DMS53 (cell line): Measurements from ENCODE around the gene TRAFD1.

ENCODE experiments used
- DNase-seq: peaks from one replicate; lab custom pipeline; 2025; lab: John Stamatoyannopoulos, UW

Gene TRAFD1

DNA sequence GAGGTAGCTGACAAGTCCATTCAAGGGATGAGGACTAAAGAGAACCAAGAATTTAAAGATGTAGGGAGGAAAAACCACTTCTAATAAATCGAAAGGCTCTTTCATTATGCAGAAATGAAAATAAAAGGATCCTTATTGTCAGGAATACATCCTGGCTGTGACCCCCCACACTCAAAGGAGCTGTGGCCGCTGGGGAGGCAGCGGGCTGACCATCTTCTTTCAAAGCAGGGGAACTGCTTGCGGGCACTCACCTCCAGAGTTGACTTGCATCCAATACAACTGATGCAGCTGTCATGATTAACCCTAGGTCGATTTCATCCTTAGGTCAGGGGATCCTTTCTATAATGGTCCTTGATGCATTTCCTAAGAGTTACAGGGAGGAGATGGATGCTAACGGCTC is 35.3 kb downstream of the TRAFD1 start:
- no peak for DNase-seq

DNA sequence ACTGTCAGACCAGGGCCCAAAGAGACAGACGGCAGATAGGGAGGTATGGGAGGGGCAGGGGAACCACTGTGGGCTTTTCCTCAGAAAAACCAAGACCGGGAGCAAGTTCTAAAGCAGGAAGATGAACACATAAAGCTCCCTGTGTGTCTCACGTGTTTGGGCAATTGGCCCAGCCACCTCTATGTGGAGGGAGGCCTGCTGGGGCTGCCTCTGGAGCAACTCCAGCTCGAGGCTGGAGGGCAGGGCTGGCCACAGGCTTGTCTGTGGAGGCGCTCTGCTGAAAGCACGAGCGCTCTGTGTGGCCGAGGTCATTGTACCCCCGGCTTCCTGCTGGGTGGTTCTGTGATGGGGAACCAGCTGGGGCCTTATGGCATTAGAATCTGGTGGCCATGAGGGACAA is 36.4 kb downstream of the TRAFD1 start:
- DNase-seq: no peak

DNA sequence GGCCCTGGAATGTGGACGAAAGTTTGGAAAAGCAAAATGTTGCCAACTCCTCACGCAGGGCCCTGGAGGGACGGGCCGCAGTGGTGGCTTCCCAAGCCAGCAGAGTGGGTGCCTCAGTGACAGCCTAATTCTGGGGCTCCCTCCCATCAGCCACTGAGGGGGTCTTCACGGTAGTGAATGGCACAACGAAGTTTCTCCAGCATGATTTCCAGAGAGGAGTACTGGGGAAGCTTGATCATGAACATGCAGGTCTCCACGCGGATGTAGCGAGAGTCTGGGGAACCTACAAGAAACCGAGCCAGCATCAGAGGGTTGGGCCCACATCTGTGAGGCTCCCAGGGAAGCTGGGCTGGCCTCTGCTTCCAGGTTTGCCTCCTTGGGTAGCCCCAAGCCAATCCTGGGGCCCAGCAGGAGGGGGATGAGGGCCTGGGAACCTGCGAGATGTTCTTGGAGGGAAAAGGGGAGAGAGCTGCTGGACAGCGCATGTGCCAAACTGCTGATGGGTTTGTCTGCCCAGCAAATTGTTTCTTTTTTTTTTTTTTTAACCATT is 37.0 kb downstream of the TRAFD1 start:
- DNase-seq: no peak

DNA sequence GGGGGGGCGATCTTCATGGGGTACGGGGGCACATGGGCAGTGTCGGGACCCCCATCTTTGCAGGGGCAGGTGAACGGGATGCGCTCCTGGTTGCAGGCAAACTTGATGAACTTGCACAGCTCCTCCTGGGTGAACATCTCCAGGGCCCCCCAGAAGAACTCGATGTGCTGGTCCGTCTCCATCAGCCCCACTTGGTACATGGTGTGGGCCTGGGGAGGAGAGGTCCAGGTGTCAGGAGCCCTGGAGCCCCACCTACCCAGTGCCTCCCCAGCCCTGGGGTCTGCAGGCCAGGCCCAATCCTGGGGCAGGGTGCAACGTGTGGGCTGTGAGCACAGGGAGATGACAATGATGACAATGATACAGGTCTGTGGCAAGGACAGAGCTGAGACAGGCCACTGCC is 37.7 kb downstream of the TRAFD1 start:
- DNase-seq: no peak

DNA sequence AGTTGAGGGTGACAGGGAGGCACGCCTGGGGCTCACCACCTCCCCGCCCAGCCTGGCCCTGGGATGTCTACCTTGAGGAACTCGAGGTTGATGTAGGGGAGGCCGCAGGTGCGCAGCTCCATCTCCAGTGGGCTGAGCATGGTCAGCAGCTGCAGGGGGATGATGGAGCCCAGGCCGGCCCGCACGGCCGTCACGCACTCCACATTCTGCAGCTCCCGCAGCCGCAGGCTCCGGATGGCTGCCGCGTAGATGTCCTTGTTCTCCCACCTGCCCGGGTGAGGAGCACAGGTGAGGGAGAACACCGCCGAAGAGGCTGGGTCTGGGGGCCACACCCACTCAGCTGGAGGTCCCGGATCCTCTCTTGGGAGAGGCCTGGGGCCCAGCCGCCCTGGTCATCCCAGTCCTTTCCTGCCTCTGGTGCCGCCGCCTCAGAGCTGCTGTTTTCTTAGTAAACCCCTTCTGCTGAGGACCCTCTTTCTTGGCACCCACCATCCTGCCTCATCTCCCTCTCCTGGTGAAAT is 38.2 kb downstream of the TRAFD1 start:
- DNase-seq: no peak

DNA sequence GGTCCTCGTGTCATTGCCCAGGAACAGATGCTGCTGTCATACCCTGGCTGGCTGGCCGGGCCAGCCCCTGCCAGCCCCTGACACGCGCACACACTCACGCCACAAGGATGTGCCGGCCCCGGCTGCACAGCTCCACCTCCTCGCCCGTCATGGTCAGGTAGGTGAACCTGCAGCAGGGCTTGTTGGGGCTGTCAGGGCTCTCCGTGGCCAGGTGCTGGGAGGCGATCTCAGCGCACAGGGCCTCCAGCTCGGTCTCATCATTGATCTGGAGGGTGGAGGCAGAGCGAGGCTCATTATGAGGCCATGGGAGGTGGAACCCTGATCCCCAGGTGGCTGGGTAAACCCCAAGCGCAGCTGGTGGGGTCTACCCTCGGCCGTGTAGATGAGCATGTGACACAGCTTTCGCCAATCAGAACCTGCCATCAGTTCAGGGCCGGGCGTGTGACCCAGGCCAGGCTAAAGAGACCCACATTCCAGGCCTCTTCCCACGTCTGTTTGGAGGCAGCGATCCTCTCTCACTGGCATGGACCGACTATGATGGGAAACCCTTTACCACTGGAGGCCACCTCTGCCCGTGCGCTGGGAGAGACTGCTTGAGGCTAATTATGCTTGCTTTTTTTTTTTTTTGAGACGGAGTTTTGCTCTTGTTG is 38.8 kb downstream of the TRAFD1 start:
- DNase-seq: no peak

DNA sequence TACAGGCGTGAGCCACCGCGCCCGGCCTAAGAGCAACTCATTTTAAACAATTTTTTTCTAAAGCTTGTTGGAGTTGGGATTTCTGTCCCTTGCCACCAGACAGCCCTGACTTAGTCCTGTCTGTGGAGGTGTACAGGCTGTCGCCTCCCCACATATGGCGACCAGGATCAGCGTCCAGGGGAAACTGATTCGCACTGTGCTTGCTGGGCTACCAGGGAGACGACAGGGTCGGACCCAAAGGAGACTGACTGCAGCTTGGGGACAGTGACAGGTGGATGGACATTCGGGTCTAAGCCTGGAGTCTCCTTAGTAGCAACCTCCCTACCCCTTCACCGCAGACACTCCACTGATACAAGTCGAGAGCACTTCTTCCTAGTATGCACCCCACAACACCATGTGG is 40.3 kb downstream of the TRAFD1 start:
- no peak for DNase-seq

DNA sequence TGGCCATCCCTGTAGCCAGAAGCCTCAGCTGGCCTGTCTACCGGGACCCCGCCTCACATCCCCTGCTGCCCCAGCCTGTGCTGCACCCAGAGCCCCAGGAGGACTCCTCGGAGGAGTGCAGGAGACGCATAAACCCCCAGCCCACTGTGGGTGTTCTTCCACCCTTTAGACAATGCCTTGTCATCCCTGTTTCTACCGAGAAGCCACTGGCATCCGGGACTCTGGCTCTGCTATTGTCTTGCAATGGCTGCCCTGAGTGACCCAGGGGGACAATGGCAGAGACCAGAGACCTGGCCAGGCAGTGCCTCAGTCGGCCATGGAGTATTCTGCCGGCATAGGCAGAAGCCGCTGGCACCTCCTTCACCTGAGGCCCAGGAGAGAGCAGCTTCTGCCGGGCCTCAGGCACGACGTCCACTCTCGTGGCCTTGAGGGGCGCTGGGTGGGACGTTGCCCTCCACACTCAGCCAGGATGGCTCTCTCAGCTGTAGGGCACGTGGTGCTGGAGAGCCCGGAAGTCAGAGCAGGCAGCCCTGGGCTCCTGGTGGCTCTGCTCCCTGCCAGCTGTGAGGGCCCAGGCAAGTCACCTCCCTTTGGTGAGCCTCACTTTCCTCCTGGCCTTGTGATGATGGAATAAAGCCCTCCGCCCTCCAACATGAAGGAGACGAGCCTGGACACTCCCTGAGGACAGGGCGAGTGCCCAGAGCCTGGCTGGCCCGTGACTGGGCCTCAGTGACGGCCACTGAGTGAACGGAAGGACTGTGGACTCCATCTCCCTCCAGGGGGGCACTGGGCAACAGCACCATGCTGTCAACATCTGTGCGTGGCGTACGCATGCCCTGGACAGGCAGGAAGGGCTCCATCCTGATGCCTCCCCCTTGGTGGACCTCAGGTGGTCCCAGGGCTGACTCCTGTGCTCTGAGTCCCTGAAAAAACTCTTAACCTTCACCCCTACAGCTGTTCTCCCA is 41.0 kb downstream of the TRAFD1 start:
- DNase-seq: no peak

DNA sequence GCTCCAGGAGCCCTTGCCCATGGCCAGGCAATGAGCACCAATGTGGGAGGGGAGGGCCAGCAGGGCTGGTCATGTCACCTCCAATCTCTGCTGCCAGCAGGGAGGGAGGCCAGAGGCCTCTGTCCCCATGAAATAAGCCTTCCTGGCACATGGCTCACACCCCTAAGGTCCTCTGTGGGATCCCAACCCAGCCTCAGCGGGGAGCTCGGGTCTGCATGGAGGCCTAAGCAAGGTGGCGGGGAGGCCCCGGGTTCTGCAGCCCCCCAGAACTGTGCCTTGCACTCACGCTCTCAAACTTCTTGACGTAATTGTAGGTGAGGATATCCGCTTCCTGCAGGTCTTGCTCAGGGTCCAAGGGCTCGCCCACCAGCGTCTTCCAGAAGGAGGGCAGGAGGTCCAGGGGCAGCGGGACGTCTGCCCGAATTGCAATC is 41.7 kb downstream of the TRAFD1 start:
- DNase-seq: no peak

DNA sequence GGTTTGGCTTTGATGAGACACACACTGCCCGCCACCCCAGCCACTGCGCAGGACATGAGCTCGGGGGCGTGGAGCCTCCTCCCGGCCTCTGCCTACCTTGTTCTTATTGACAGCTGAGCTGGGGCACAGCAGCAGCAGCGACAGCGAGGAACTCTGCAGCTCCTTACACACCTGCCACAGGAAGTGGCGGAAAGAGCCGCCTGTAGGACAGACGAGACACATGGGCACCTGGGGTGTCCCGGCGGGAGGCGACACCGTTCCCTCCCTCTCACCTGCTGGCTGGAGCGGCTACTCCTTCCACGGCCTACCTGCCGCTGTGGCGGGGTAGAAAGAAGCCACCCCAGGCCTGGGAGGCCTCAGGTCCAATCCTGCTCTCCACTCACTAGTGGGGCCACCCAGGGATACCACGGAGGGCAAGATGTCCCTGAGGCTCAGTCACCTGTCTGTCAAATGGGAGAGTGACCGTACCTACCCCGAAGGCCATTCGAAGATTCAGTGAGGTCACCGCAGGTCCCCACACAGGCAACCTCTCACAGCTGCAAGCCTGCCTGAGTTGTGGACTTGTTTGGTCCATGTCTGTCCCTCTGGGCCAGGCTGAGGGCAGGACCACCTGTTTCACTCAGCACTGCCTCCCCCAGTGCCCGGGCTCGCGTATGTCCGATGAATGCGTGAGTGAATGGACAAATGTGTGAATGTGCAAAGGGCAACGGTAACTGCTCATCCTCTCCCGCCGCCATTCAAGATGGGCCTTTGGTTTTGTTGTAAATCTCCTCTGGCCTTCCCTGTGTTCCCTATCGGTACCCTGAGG is 42.6 kb downstream of the TRAFD1 start:
- DNase-seq: no peak

DNA sequence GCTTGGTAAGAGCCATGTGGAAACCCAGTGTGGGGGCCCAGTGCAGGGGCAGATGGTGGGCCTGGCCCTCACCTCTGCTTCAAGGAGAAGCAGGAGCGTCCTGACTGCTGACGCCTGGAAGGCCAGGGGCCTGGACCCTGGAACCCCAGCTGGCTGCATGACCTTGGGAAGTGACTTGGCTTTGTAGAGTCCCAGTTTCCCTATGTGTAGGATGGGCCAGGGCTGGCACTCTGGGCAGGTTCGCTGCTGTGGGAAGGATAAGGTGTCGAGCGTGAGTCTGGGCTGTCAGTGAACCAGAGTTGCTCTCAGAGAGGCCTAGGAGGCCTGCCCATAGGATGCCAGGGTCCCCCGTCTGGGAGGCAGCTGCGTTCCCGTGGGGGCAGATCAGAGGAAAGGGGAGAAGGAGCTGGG is 43.2 kb downstream of the TRAFD1 start:
- no peak for DNase-seq

DNA sequence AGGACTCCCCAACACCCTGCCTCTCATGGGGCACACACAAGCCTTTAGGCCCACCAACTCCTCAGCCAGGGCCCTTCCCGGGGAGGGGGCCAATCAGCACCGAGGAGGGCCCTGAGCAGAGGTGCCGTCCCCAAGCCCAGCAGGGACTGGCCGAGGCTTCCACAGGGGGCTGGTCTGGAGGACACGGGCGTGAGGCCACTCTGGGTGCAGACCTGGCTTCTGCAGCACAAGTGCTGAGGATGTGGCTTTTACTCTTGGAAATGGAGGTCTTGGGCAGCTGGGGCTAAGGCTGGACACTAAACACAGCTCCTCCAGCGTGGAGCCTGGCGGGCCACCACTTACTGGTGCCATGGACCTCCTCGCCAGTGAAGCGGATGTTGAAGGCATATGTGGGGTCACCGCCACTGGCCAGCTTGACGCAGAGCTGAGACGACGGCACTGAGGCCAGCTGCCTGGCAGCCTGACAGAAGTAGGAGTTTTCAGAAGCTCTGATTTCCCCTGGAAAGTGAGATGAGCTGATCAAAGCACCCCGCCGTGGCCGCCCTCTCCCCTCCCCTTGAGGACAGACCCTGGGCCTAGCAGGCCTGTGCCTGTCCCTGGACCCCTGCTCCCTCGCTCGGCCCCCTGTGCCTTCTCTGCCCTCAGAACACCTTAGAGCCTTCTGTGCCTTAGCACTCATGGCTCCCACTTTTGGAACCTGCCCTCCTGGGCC is 44.0 kb downstream of the TRAFD1 start:
- DNase-seq: no peak

DNA sequence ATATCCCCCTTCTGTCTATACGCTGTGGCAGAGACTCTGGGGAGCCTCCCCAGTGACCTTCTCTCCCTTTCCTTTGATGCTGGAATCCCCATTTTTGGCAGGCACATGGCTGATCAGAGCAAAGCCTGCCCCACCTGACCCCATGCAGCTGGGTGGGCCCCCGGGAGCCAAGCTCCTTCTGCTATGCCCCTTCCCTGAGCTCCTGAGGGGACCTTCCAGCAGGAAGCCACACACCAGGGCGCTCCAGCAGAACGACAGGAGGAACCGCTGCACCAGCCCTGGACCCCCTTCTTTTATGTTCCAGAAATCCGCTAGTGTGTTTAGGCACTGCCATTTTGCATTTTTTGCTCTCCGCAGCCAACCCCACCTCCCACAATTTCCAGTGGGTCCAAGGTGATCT is 44.6 kb downstream of the TRAFD1 start:
- no peak for DNase-seq

DNA sequence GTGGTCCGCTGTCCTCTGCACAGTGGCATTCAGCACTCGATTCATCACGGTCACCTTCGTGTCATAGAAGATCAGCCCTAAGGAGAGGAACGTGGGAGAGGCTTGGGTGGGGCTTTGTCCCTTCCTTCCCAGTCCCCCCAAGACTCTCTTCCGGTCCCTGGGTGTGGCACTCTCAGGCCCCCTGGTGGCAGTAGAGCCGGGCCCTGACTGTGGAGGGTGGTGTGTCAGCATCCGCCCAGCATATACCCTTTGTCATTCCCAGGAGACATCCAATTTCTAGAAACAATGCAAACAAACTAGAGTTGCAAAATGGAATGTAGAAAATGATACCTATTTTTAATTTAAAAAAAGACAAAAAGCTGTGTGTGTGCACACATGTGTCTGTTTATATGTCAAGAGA is 45.0 kb downstream of the TRAFD1 start:
- DNase-seq: no peak

DNA sequence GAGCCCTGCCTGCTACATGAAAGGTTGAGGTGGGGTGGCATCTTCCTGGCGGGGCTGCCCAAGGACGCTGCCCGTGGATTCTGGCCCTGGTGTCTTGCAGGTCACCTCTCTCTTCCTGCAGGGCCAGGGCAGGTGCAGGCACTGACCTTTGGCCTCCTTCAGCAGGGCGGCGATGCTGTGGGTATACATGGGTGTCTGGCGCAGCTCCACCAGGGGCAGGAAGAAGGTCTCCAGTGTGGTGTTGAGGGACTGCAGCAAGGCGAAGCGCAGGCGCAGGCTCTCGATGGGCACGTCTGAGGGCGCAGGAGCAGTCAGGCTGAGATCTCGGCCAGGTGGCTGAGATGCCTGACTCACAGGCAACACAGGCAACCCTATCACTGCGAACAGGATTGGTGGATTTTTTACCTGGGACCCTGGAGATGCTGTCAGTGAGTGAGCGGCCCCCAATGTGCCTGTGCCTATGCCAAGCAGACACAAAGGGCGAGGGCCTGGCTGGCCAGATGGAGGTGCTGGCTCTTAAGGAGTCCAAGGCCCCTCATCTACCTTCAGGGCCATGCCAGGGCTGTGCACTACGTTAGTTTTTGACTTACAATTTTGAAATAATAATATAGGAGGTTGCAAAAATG is 45.7 kb downstream of the TRAFD1 start:
- peak; percentile 75 for DNase-seq

DNA sequence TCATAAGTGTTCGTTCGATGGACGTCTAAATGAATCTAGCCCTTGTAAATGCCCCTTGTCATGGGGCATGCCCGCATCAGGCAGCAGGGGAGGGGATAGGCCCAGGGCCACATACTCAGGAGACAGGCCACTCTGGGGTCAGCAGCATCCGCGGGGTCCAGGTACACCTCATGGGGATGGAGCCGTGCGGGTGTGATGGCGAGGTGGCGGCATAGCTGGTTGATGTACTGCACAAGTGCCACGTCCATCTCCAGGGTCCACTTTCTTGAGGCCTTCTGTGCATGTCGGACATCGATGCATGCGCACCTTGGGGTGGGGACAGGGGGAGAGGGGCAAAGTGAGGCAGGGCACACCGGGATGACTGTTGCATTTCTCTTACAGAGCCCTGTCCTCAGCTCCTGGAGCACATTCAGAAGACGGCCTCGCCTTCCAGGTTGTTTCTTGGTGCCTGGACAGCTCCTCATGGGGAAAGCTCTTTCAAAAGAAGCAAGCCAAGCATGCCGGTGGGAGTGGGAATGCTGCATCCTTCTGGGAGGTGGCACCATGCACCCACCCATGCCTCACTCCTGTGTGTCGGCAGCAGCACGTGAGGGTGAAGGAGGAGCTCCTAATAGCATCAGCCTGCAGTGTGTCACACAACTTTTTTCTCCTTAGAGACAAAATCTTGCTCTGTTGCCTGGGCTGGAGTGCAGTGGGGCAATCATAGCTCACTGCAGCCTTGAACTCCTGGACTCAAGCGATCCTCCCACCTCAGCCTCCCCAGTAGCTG is 47.4 kb downstream of the TRAFD1 start:
- DNase-seq: no peak

DNA sequence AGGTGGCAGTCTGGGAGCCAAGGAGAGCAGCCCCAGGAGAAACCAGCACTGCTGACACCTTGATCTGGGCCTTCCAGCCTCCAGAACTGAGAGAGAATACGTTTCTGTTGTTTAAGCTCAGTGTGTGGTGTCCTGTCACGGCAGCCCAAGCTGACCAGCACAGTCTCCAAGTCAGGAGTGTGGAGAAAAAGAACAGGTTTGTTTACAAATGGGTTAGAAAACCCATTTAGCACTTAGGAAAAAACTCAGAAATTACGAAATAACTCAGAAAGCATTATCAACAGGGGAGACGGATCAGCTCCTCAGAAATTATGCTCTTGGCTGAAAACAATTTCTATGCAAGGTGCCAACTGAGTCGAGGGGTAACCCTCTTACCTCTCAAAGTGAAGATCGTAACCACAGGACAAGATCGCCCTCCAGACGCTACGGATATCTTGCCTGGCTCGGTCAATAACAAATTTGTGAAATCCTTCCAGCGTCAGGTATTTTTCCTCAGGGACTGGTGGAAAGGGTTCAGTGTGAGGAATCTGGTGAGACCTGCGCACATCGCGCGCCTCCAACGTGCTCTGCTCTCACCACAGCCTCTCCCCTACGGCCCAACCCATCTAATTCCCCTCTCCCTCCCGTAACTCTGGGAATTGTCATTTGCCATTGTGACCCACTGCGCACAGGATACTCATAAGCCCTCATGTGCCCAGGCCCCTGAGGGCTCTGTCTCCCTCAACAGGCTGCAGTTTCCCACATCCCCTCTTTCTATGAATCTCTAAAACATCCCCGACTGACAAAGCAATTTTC is 50.2 kb downstream of the TRAFD1 start:
- DNase-seq: no peak

DNA sequence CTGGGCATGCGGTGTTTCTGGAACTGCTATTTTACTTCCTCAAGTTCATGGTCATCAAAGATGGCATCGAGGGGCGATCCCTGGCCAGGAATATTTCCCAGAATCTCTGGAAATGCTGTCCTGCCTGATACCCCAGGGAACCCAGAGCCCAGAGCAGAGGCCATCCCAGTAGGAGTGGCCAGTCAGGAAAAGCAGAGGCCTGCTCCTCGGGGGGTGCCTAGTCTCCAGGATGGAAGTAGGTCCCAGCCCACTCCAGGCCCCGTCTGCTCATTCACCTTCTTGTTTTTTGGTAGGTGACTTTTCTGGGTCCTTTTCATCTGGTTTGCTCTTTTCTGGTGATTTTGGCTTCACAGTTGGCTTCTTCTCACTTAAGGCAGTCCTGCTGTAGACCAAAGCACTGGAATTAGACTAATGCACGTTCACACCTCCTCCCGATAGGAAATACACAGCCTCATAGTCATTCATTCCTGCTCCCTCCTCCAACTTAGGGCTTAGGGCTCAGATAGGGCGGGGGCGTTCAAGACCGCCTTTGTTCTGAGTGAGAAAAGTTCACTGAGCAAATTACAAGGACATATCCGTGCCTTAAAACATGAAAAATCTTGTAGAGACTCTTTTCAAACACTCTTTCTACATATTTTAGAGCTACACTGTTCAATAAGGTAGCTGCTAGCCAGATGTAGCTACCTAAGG is 51.1 kb downstream of the TRAFD1 start:
- DNase-seq: no peak

DNA sequence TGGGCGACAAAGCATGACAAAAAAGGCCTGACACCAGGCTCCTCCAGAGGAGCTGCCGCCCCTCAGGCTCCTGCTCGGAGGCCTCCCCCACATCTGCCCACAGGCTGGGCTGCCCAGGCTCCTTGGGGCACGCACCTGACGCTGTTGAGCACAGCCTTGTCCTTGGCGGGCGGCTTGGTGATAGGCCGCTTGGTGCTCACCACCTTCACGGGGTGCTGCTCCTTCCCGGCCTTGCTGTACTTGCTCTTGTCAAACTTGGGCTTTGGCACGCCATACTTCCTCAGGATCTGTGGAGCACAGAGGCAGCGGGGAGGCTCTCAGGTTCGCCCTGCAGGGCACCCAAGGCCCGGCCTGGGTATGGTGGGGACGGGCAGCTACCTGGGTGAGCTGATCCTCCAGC is 53.4 kb downstream of the TRAFD1 start:
- DNase-seq: no peak
